HFF-Myc (cell line): ENCODE data around the gene CNNM3.

Source experiments
- DNase-seq: peaks from one replicate; pipeline ENCODE4 v3.0.0-alpha.2; 2011; ENCODE audit warnings: low read depth; ENCODE audit errors: extremely low read depth
- H3K4me3 ChIP-seq: replicated peaks from 2 replicates; pipeline ENCODE4 v1.5.1; 2011; ENCODE audit warnings: low read depth, mild to moderate bottlenecking, control low read depth, low read length
- TF ChIP-seq, protein P1 (sequence below): IDR thresholded peaks from 2 replicates; pipeline ENCODE4 v1.5.1; 2012; ENCODE audit warnings: mild to moderate bottlenecking, low read depth, low read length, control low read depth; ENCODE audit errors: missing control alignments

The CNNM3 gene

GRCh38 chr2:96811917-96812316 lies 4.2 kb upstream of the CNNM3 start:
- no peak overlapping the region for H3K4me3 ChIP-seq
- no peak for DNase-seq
- TF ChIP-seq, protein P1, sequence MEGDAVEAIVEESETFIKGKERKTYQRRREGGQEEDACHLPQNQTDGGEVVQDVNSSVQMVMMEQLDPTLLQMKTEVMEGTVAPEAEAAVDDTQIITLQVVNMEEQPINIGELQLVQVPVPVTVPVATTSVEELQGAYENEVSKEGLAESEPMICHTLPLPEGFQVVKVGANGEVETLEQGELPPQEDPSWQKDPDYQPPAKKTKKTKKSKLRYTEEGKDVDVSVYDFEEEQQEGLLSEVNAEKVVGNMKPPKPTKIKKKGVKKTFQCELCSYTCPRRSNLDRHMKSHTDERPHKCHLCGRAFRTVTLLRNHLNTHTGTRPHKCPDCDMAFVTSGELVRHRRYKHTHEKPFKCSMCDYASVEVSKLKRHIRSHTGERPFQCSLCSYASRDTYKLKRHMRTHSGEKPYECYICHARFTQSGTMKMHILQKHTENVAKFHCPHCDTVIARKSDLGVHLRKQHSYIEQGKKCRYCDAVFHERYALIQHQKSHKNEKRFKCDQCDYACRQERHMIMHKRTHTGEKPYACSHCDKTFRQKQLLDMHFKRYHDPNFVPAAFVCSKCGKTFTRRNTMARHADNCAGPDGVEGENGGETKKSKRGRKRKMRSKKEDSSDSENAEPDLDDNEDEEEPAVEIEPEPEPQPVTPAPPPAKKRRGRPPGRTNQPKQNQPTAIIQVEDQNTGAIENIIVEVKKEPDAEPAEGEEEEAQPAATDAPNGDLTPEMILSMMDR: no peak

GRCh38 chr2:96813656-96814055 lies 2.4 kb upstream of the CNNM3 start:
- no peak overlapping the region for H3K4me3 ChIP-seq
- DNase-seq: no peak
- TF ChIP-seq, protein P1: no peak

DNA sequence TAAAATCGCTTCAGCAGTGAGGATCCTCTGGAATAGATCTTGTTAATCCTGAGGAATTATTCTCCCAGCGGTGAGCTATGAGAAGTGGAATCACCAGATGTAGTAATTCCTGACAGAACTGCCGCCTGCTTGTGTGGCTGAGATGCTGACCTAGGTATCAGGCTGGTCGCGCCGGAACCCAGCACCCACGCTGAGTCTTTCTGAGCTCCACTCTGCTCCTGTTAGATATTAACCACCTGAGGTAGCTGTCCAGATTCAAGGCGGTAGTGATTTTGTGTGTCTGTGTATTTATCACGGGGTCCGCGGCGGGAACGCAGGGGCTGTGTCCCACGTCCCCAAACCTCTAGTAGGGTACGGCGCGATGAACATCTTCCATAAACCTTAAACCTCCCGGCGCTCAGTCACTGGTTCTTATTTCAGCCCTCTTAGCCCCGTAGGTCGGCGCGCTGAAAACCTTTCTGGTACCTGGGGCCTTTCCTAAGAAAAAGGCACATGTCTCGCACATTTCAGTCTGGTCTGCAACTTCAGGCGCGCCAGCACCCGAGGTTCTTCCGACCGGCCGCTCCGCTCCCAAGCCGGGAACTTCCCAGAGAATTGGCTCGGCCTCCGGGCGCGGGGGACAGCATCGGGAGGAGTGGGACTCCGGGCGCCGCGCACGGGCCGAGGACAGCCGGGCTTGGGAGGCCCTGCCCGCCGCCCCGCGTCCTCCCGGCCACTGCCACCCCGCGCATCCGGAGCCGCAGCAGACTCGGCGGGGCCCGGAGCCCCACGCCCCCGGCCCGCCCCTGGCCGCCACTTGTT lies 542 bp upstream of the CNNM3 start:
- peak overlapping the region; percentile 60 for H3K4me3 ChIP-seq
- TF ChIP-seq, protein P1: no peak
- DNase-seq: no peak

DNA sequence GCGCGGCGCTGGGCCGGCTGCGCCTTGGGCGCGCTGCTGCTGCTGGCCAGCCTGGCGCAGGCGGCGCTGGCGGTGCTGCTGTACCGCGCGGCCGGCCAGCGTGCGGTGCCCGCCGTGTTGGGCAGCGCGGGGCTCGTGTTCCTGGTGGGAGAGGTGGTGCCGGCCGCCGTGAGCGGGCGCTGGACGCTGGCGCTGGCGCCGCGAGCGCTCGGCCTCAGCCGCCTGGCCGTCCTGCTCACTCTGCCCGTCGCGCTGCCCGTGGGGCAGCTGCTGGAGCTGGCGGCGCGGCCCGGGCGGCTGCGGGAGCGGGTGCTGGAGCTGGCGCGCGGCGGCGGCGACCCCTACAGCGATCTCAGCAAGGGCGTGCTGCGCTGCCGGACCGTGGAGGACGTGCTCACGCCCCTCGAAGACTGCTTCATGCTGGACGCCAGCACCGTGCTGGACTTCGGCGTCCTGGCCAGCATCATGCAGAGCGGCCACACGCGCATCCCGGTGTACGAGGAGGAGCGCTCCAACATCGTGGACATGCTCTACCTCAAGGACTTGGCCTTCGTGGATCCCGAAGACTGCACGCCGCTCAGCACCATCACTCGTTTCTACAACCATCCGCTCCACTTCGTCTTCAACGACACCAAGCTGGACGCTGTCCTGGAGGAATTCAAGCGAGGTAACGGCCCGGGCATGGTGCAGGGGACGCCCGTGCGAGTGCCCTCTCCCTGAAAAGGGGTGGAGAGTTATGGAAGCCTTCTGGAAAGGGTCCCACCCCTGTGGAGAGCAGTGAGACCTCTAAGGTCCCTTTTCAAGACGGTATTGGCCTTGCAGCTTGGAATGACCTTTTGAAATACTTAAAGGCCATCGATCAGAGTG lies 1.0 kb downstream of the CNNM3 start:
- H3K4me3 ChIP-seq: peak overlapping the region; percentile 68
- TF ChIP-seq, protein P1: no peak
- no peak for DNase-seq

GRCh38 chr2:96817882-96818281 lies 1.8 kb downstream of the CNNM3 start:
- no peak for DNase-seq
- TF ChIP-seq, protein P1: no peak
- H3K4me3 ChIP-seq: peak overlapping the region; percentile 68

DNA sequence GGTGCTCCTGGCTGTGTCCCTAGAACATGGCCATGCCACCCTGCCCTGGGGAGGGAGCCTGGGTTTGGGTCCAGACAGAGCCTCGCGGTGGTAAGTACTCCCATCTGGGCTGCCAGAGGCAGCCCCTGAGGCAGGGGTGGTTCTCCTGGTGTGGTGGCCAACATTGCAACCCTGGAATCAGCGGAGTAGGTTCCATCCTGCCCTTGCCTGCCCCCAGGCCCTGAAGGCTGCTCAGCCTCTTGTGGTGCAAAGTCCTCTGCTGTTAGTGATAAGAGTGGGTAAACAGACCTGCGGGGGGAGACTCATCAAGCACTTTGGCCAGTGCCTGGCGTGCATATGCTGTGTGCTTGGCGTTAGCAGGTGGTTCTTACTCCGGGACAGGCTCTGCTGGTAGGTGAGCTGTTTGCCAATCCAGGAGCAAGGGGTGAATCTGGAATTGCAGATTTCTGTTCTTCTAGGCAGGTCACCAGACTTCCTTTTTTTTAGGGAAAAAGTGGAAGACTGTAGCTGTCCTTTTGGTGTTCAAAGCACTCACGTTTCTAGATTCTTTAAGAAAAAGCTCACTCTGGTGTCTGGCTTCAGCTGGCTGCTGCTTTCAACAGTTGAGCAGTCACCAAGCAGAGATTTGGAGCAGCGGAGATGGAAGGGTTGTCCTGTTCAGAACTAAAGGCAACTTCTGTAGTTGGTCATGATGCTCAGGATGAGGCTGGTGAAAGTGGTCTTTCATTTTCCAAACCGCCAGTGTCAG lies 3.2 kb downstream of the CNNM3 start:
- DNase-seq: no peak
- TF ChIP-seq, protein P1: no peak
- H3K4me3 ChIP-seq: peak overlapping the region; percentile 68
